ENCODE measurements around the gene KANK3.

The KANK3 gene

DNA sequence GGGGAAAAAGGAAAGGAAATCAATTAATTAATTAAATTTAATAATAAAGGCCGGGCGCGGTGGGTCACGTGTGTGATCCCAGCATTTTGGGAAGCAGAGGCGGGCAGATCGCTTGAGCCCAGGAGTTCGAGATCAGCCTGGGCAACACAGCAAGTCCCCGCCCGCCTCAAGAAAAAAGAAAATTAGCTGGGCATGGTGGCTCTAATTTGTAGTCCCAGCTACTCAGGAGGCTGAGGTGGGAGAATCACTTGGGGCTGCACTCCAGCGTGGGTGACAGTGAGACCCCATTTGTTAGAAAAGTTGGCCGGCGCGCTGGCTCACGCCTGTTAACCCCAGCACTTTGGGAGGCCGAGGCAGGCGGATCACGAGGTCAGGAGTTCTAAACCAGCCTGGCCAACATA, 34.2 kb downstream of the KANK3 start:
- Histone ChIP-seq H3K4me3 (ENCODE audit: low read depth, low read length) (peak overlapping the region; percentile 65), H3K27ac (no peak overlapping the region), H3K36me3 (replicated peaks) (peaks cover 16% of the 10 kb centered on the region), H3K27me3 (replicated peaks) (no peaks in the 10 kb centered on the region)
- no peak for DNase-seq
- TF ChIP-seq, protein P1, sequence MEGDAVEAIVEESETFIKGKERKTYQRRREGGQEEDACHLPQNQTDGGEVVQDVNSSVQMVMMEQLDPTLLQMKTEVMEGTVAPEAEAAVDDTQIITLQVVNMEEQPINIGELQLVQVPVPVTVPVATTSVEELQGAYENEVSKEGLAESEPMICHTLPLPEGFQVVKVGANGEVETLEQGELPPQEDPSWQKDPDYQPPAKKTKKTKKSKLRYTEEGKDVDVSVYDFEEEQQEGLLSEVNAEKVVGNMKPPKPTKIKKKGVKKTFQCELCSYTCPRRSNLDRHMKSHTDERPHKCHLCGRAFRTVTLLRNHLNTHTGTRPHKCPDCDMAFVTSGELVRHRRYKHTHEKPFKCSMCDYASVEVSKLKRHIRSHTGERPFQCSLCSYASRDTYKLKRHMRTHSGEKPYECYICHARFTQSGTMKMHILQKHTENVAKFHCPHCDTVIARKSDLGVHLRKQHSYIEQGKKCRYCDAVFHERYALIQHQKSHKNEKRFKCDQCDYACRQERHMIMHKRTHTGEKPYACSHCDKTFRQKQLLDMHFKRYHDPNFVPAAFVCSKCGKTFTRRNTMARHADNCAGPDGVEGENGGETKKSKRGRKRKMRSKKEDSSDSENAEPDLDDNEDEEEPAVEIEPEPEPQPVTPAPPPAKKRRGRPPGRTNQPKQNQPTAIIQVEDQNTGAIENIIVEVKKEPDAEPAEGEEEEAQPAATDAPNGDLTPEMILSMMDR (IDR thresholded peaks at IDR 0.05; ENCODE audit: low read depth, low read length, missing control alignments): no peak
- in situ Hi-C loops (cut with HindIII; ENCODE audit: low pct_ligation_motif_present, low sequenced_read_pairs): no loop called here

DNA sequence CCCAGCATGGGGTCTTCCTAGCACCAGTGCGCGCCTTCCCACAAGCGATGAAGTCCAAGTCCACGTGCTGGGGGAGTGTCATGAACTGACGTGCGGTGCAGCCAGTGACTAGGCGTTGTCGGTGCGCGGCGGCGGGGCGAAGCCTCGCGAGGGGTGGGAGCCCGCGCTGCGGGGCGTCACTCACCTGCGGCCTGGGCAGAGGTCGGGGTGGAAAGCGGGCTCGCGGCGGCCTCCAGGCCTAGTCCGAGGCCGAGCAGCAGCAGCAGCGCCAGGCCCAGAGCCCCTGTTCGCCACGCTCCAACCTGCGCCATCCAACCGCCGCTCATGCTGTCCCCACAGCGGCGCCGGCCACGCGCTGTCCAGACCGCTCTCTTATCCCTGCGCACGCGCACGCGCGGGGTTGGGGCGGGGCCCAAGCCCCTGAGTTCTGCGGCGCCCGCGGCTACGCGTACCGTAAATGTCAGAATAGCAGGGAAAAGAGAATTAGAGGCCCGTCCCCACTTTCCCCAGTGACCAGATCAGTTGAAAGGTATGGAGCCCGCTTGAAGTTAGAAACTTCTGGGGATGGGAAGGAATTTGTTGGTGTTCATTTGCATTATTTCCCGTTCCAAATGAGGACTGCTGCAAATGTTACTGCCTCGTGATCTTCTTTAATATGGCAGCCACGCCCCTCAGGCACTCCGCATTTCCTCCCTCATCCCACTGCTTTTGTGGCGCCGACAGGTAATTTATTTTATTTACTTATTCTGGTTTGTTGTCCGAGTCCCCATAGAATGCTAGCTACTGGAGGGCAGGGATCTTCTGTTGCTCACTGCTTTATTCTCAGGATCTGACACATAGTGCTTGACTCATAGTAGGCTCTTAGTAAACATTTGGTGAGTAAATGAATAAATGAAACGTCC, 34.8 kb downstream of the KANK3 start, which contains the start of gene CD320:
TSS of gene CD320 (minus strand) at position 394 of the 902 bp plus-strand sequence. CDS start at position 326, 68 bp downstream.
- TF ChIP-seq, protein P1 (IDR thresholded peaks at IDR 0.05; ENCODE audit: low read depth, low read length, missing control alignments): no peak
- Histone ChIP-seq H3K27ac (peak within 1 kb of the TSS; percentile 57), H3K27me3 (replicated peaks) (no peaks in the 10 kb centered on the region), H3K4me3 (ENCODE audit: low read depth, low read length) (peak within 1 kb of the TSS; percentile 65), H3K36me3 (replicated peaks) (peaks cover 15% of the 10 kb centered on the region)
- peak; percentile 83 for DNase-seq
- in situ Hi-C loops (cut with HindIII; ENCODE audit: low pct_ligation_motif_present, low sequenced_read_pairs): no loop called here

DNA sequence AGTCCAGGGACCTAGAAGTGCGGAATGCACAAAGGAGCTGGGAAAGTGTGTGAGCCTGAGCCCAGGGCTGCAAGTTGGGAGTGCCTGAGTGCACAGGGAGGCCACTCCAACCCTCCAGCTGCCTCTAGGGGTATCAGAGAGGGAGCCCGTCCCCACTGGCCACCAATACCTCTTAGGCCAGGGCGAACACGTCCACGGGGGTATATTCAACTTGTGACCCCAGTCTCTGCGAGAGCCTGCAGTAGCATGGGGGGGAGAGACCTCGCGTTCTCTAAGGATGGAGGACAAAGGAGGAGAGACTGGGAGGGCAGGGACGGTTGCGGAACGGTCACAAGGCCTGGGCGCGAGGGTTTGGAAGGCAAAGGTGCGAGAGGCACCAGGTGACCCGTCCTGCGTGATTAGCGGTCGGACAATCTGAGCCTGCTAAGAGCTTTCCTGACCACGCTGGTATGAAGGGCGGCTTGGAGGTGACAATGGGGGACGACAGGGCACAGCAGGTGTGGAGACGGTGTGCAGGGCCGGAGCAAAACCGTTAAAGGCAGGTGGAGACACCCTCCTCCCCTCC, 35.6 kb downstream of the KANK3 start:
- Histone ChIP-seq H3K27ac (peak overlapping the region; percentile 57), H3K36me3 (replicated peaks) (peaks cover 15% of the 10 kb centered on the region), H3K27me3 (replicated peaks) (no peaks in the 10 kb centered on the region), H3K4me3 (ENCODE audit: low read depth, low read length) (peak overlapping the region; percentile 65)
- in situ Hi-C loops (cut with HindIII; ENCODE audit: low pct_ligation_motif_present, low sequenced_read_pairs): no loop called here
- no peak for DNase-seq
- TF ChIP-seq, protein P1 (IDR thresholded peaks at IDR 0.05; ENCODE audit: low read depth, low read length, missing control alignments): peak; percentile 7

DNA sequence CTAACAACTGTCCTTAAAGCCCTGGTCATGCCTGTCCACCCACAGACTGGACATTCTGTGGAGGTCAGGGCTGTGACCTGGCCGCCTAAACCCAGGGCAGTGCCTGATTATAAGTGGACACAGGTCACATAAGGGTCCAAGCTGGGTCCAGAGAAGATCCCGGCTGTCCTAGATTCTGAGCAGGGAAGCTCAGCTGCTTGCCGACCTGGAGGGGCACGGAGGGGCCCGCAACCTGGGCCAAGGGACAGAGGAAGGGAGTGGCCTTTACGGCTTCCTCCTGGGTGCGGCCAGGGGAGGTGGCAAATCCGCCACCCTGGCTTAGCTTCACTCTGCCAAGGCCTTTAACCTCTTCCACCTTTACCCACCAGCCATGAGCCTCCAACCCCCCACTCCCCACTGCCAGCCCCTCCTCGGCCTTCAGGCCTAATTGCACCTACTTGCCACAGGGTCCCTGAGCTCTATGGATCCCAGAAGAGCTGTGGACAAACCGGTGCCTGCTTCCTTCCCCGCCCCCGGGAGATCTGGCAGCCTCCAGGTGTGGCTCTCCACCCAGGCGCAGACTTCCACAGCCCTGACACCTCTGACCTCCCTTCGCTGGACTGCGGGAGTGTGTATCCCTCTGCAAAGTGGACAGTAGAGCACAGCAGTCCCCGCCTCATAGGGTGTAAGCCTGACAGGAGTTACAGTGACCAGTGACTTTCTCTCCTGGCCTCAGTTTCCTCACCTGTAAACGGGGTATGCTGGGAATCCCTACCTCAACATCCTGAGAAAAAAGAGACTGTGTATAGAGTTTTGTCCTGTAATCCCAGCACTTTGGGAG, 36.6 kb downstream of the KANK3 start:
- Histone ChIP-seq H3K27ac (no peak overlapping the region), H3K36me3 (replicated peaks) (peaks cover 10% of the 10 kb centered on the region), H3K27me3 (replicated peaks) (no peaks in the 10 kb centered on the region), H3K4me3 (ENCODE audit: low read depth, low read length) (no peak overlapping the region)
- no peak for DNase-seq
- in situ Hi-C loops (cut with HindIII; ENCODE audit: low pct_ligation_motif_present, low sequenced_read_pairs): no loop called here
- TF ChIP-seq, protein P1 (IDR thresholded peaks at IDR 0.05; ENCODE audit: low read depth, low read length, missing control alignments): no peak

DNA sequence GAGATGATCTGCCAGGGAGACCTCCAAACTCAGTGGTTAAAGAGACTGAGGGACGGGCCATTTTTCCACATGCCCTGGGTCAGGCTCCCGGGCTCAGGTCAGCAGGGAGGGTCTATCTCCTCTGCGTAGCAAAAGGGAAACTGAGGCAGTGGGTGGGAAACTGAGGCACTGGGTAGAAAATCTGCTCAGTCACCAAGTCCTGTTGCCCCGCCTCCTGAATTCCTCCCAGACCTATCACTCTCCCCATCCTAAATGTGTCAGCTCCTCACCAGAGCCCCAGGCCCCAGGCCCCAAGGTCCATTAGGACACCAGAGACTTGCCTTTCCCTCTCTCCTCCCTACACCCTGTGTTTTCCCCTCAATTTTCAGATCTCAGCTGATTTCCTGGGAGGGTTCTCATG, 37.3 kb downstream of the KANK3 start:
- Histone ChIP-seq H3K27ac (no peak overlapping the region), H3K27me3 (replicated peaks) (no peaks in the 10 kb centered on the region), H3K4me3 (ENCODE audit: low read depth, low read length) (no peak overlapping the region), H3K36me3 (replicated peaks) (peaks cover 5% of the 10 kb centered on the region)
- DNase-seq: no peak
- TF ChIP-seq, protein P1 (IDR thresholded peaks at IDR 0.05; ENCODE audit: low read depth, low read length, missing control alignments): no peak
- in situ Hi-C loops (cut with HindIII; ENCODE audit: low pct_ligation_motif_present, low sequenced_read_pairs): no loop called here
